Liver (tissue), 9 donors: ENCODE data around the gene SLC41A1. TPM values are rescaled to one million over a fixed set of nuclear protein-coding genes. Genes with fewer than 3 reads are reported as not detected.
A peak's percentile ranks its signal among the peaks of the same experiment; 100 is the strongest.

Experiments used
- DNase-seq: peaks from one replicate; pipeline ENCODE4 v3.0.0-alpha.2; 2017; ENCODE audit warnings: low spot score
- H3K27ac ChIP-seq, 2 donors: one replicate each; pipeline ENCODE4 v1.7.0; 2013; ENCODE audit warnings: inconsistent platforms in 2 of 2, low read length in 2 of 2, control low read depth in 1 of 2, low read depth in 1 of 2, mild to moderate bottlenecking in 1 of 2
- H3K27me3 ChIP-seq, 4 donors: one replicate each; pipeline versions ENCODE4 v1.6.1 to v1.7.0; 2013; ENCODE audit warnings: low read length in 3 of 4, inconsistent platforms in 1 of 4, mild to moderate bottlenecking in 1 of 4, moderate library complexity in 1 of 4; ENCODE audit not compliant: control insufficient read depth in 4 of 4, insufficient read depth in 4 of 4
- H3K36me3 ChIP-seq, 4 donors: one replicate each; pipeline versions ENCODE4 v1.6.1 to v1.7.0; 2013; ENCODE audit warnings: low read length in 3 of 4, mild to moderate bottlenecking in 3 of 4, low read depth in 1 of 4, moderate library complexity in 1 of 4; ENCODE audit not compliant: control insufficient read depth in 4 of 4, insufficient read depth in 3 of 4
- H3K4me1 ChIP-seq, 4 donors: one replicate each; pipeline versions ENCODE4 v1.6.1 to v1.7.0; 2013; ENCODE audit warnings: low read length in 3 of 4, mild to moderate bottlenecking in 3 of 4, moderate library complexity in 1 of 4; ENCODE audit not compliant: control insufficient read depth in 4 of 4, insufficient read depth in 4 of 4
- H3K4me3 ChIP-seq, 3 donors: one replicate each; pipeline versions ENCODE4 v1.6.1 to v1.7.0; 2013; ENCODE audit warnings: low read length in 3 of 3, control low read depth in 1 of 3, low read depth in 1 of 3, mild to moderate bottlenecking in 1 of 3
- H3K9ac ChIP-seq, 2 donors: one replicate each; pipeline ENCODE4 v1.7.0; 2013; ENCODE audit warnings: low read length in 2 of 2, mild to moderate bottlenecking in 2 of 2, moderate library complexity in 2 of 2, control low read depth in 1 of 2, low read depth in 1 of 2
- H3K9me3 ChIP-seq, 4 donors: one replicate each; pipeline versions ENCODE4 v1.6.1 to v1.7.0; 2013; ENCODE audit warnings: low read length in 3 of 4; ENCODE audit not compliant: control insufficient read depth in 4 of 4
- ATF3 ChIP-seq: IDR thresholded peaks from 2 replicates; pipeline ENCODE4 v1.6.1; 2016; ENCODE audit warnings: antibody characterized with exemption
- CTCF ChIP-seq: fragments of 150-350 bp; IDR thresholded peaks from 2 replicates; pipeline ENCODE4 v1.5.1; 2017; ENCODE audit warnings: improper control_type of control experiment, low read depth, low read length; ENCODE audit not compliant: missing input control
- EGR1 ChIP-seq, 2 donors: IDR thresholded peaks; 2 replicates each; pipeline ENCODE4 v1.6.1; 2016 to 2018; ENCODE audit warnings: antibody characterized with exemption in 2 of 2, low read depth in 2 of 2
- FOXA2 ChIP-seq: IDR thresholded peaks from 2 replicates; pipeline ENCODE4 v1.6.1; 2016; ENCODE audit warnings: antibody characterized with exemption
- GABPA ChIP-seq, 2 donors: IDR thresholded peaks in 1 of 2; conservative IDR thresholded peaks in 1 of 2; 2 replicates each; pipeline ENCODE4 v1.6.1; 2016; ENCODE audit warnings: antibody characterized with exemption in 2 of 2, mild to moderate bottlenecking in 1 of 2, moderate library complexity in 1 of 2
- HNF4A ChIP-seq, 2 donors: conservative IDR thresholded peaks; 2 replicates each; pipeline ENCODE4 v1.6.1; 2016; ENCODE audit warnings: antibody characterized with exemption in 2 of 2, mild to moderate bottlenecking in 2 of 2
- JUND ChIP-seq, 2 donors: IDR thresholded peaks; 2 replicates each; pipeline ENCODE4 v1.6.1; 2016; ENCODE audit warnings: antibody characterized with exemption in 2 of 2
- NR2F2 ChIP-seq: IDR thresholded peaks from 2 replicates; pipeline ENCODE4 v1.6.1; 2016; ENCODE audit warnings: antibody characterized with exemption
- RAD21 ChIP-seq, 2 donors: IDR thresholded peaks; 2 replicates each; pipeline ENCODE4 v1.6.1; 2016; ENCODE audit warnings: antibody characterized with exemption in 2 of 2, mild to moderate bottlenecking in 2 of 2
- RXRA ChIP-seq, 2 donors: IDR thresholded peaks; 2 replicates each; pipeline ENCODE4 v1.6.1; 2017 to 2018; ENCODE audit warnings: antibody characterized with exemption in 2 of 2, mild to moderate bottlenecking in 1 of 2
- SP1 ChIP-seq: IDR thresholded peaks from 2 replicates; pipeline ENCODE4 v1.6.1; 2018; ENCODE audit warnings: antibody characterized with exemption, mild to moderate bottlenecking
- TAF1 ChIP-seq: conservative IDR thresholded peaks from 2 replicates; pipeline ENCODE4 v1.6.1; 2016; ENCODE audit warnings: antibody characterized with exemption, mild to moderate bottlenecking
- YY1 ChIP-seq: IDR thresholded peaks from 2 replicates; pipeline ENCODE4 v1.6.1; 2016; ENCODE audit warnings: antibody characterized with exemption, mild to moderate bottlenecking
- WGBS: extraction: QIAGEN DNeasy Blood & Tissue Kit; methylation state at CpG from one replicate; pipeline ENCODE4 v1.1.7; 2013; 5-methylcytosine and 5-hydroxymethylcytosine counted together
- polyA plus RNA-seq, 2 donors: library from polyadenylated mRNA; stranded (reverse) in 1 of 2; unstranded in 1 of 2; fragments of 200-250 nt in 1 of 2; fragments of >200 nt in 1 of 2; fragmentation: Nextera tagmentation in 1 of 2; extraction: Ambion mirVana in 1 of 2; gene quantifications; one replicate each; pipeline versions ENCODE4 v1.2.1 to v1.2.3, GENCODE V29; 2013 to 2015
- total RNA-seq, 2 donors: library from RNA; depleted of rRNA; stranded (reverse); fragments of >200 nt; gene quantifications; one replicate each; pipeline ENCODE4 v1.2.3, GENCODE V29; 2014
- TF ChIP-seq, protein P1 (sequence below): IDR thresholded peaks from 2 replicates; pipeline ENCODE4 v1.6.1; 2016; ENCODE audit warnings: antibody characterized with exemption, mild to moderate bottlenecking
- TF ChIP-seq, protein P2 (sequence below): IDR thresholded peaks from 2 replicates; pipeline ENCODE4 v1.6.1; 2016; ENCODE audit warnings: antibody characterized with exemption
- TF ChIP-seq, protein P3 (sequence below): IDR thresholded peaks from 2 replicates; pipeline ENCODE4 v1.6.1; 2016; ENCODE audit warnings: antibody characterized with exemption
- donor health status: healthy.
- donor health status: healthy.
- donor health status: healthy.
- donor health status: healthy.
- donor health status: healthy.

SLC41A1 gene
- total RNA-seq = 1 to 10 TPM; 5.5 to 9.1 TPM
- polyA plus RNA-seq = 1 to 10 TPM; 2.6 to 2.7 TPM

DNA sequence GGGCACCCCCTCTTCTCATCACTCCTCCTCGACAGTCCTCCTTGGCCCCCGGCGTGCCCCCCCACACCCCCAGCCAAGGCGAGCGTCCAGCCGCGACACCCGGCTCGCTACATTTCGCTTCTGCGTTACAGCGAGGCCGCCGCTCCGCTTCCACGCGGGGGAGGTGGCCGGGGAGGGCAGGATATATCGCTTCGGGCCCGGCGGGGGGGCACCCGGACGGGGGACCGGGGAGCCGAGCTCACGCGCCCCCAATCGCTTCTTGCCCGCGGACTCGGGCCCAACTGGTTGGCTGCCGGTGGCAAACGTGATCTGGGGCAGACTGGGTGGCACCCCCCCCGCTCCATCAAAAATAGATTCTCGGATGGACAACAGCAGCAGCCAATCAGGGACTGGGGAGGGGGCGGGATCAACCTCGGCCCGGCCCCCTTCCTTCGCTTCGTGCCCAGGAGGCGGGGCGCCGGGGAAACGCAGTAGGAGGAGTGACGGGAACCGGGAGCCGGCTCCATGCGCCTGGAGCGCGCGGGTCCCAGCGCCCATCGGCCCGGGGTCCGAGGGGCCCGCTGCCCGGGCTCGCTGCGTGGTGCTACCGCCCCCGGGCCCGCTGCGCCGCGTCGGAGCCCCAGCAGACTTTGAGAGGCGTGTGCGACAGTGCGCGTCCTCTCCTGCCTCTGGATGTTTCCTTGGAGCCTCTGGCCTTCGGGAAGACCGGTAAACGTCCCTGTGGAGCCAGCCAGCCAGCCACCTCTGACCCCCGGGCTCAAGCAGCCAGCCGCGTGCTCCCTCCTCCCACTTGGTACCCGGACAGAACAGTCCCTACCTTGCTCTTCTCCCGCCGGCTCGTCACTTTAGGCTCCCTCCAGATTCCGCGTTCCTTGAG lies at the start of gene SLC41A1:
SLC41A1 (minus strand) TSS at position 321 of the 877 bp plus-strand sequence. CDS start 2,757 bp downstream, outside the sequence.
- H3K4me3 ChIP-seq = peak within 1 kb of the TSS; percentile 71 to 81 (median 78)
- H3K36me3 ChIP-seq = no peaks in the 10 kb centered on the region
- H3K9me3 ChIP-seq = no peaks in the 10 kb centered on the region
- H3K27me3 ChIP-seq = no peaks in the 10 kb centered on the region
- peak within 1 kb of the TSS; percentile 28 to 36 for H3K9ac ChIP-seq
- DNase-seq = peak; percentile 94
- peak within 1 kb of the TSS; percentile 74 to 79 for H3K27ac ChIP-seq
- peaks cover 0 to 20% (median 13%) of the 10 kb centered on the region in 4 donors for H3K4me1 ChIP-seq
- no peak for TF ChIP-seq TAF1
- TF ChIP-seq FOXA2 = no peak
- peak; percentile 78 for TF ChIP-seq SP1
- no peak for TF ChIP-seq HNF4A (conservative IDR thresholded peaks at IDR 0.05)
- no peak for TF ChIP-seq ATF3
- no peak for TF ChIP-seq JUND (IDR thresholded peaks at IDR 0.05)
- TF ChIP-seq NR2F2 = peak; percentile 2
- TF ChIP-seq, protein P1, sequence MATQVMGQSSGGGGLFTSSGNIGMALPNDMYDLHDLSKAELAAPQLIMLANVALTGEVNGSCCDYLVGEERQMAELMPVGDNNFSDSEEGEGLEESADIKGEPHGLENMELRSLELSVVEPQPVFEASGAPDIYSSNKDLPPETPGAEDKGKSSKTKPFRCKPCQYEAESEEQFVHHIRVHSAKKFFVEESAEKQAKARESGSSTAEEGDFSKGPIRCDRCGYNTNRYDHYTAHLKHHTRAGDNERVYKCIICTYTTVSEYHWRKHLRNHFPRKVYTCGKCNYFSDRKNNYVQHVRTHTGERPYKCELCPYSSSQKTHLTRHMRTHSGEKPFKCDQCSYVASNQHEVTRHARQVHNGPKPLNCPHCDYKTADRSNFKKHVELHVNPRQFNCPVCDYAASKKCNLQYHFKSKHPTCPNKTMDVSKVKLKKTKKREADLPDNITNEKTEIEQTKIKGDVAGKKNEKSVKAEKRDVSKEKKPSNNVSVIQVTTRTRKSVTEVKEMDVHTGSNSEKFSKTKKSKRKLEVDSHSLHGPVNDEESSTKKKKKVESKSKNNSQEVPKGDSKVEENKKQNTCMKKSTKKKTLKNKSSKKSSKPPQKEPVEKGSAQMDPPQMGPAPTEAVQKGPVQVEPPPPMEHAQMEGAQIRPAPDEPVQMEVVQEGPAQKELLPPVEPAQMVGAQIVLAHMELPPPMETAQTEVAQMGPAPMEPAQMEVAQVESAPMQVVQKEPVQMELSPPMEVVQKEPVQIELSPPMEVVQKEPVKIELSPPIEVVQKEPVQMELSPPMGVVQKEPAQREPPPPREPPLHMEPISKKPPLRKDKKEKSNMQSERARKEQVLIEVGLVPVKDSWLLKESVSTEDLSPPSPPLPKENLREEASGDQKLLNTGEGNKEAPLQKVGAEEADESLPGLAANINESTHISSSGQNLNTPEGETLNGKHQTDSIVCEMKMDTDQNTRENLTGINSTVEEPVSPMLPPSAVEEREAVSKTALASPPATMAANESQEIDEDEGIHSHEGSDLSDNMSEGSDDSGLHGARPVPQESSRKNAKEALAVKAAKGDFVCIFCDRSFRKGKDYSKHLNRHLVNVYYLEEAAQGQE = peak; percentile 63
- peak; percentile 31 for TF ChIP-seq YY1
- TF ChIP-seq GABPA (IDR thresholded peaks at IDR 0.05 in 1 of 2, conservative IDR thresholded peaks at IDR 0.05 in 1 of 2) = peak in 1 of 2 donors; percentile 40
- TF ChIP-seq EGR1 (IDR thresholded peaks at IDR 0.05; ENCODE audit: low read depth in 2 of 2) = no peak
- TF ChIP-seq RAD21 (IDR thresholded peaks at IDR 0.05) = peak; percentile 15 to 30
- 2% methylated on average over 83 of the region's 83 CpGs for WGBS

- Histone ChIP-seq H3K4me3 (no peak overlapping the region), H3K27ac (no peak overlapping the region), H3K27me3 (no peaks in the 10 kb centered on the region), H3K9ac (no peak overlapping the region), H3K9me3 (no peaks in the 10 kb centered on the region), H3K36me3 (no peaks in the 10 kb centered on the region), H3K4me1 (peaks cover 0 to 7% (median 2%) of the 10 kb centered on the region in 4 donors)
- WGBS = 96% methylated on average over 2 of the region's 2 CpGs
- TF ChIP-seq TAF1 (no peak), ATF3 (no peak), HNF4A (conservative IDR thresholded peaks at IDR 0.05) (no peak), CTCF (no peak), NR2F2 (no peak), YY1 (no peak), RXRA (IDR thresholded peaks at IDR 0.05) (no peak), FOXA2 (no peak), SP1 (no peak), JUND (IDR thresholded peaks at IDR 0.05) (no peak)
- TF ChIP-seq, protein P2, sequence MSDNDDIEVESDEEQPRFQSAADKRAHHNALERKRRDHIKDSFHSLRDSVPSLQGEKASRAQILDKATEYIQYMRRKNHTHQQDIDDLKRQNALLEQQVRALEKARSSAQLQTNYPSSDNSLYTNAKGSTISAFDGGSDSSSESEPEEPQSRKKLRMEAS = no peak
- TF ChIP-seq, protein P3, sequence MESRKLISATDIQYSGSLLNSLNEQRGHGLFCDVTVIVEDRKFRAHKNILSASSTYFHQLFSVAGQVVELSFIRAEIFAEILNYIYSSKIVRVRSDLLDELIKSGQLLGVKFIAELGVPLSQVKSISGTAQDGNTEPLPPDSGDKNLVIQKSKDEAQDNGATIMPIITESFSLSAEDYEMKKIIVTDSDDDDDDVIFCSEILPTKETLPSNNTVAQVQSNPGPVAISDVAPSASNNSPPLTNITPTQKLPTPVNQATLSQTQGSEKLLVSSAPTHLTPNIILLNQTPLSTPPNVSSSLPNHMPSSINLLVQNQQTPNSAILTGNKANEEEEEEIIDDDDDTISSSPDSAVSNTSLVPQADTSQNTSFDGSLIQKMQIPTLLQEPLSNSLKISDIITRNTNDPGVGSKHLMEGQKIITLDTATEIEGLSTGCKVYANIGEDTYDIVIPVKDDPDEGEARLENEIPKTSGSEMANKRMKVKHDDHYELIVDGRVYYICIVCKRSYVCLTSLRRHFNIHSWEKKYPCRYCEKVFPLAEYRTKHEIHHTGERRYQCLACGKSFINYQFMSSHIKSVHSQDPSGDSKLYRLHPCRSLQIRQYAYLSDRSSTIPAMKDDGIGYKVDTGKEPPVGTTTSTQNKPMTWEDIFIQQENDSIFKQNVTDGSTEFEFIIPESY = no peak
- DNase-seq = no peak
Observed at GRCh38 chr1:205861540-205861939, 48.5 kb upstream of the SLC41A1 start.
